WTC11 (cell line): ENCODE measurements around the gene DEXI. TPM values are rescaled to one million over a fixed set of nuclear protein-coding genes. Genes with fewer than 3 reads are reported as not detected.

Source experiments
- ATAC-seq: fragments of 200-7000 bp; cut with Tn5 transposase; 2 replicates; pipeline ENCODE4 v1.10.0; 2021; ENCODE audit warnings: mild to moderate bottlenecking, moderate library complexity
- CTCF ChIA-PET: fragments of 300-600 bp; sonication (Branson Sonifier 250); formaldehyde crosslinking; loops from one replicate; lab custom pipeline; 2021; ENCODE audit warnings: antibody characterized with exemption; lab: Charles Lee
- POLR2A ChIA-PET: fragments of 350-600 bp; sonication (Branson Sonifier 250); formaldehyde crosslinking; loops from one replicate; lab custom pipeline; 2021; ENCODE audit warnings: antibody characterized with exemption; lab: Charles Lee
- DNase-seq: peaks from one replicate; pipeline ENCODE4 v3.0.0; 2021; ENCODE audit warnings: low spot score
- H3K27ac Mint-ChIP-seq: 2 replicates; pipeline ENCODE4 v1.8.0; 2021; ENCODE audit warnings: mixed read lengths
- H3K27me3 Mint-ChIP-seq: 2 replicates; pipeline ENCODE4 v1.8.0; 2021; ENCODE audit warnings: low read depth, mild to moderate bottlenecking, moderate library complexity, mixed read lengths
- H3K36me3 Mint-ChIP-seq: 2 replicates; pipeline ENCODE4 v1.8.0; 2021; ENCODE audit warnings: mixed read lengths
- H3K4me1 Mint-ChIP-seq: 2 replicates; pipeline ENCODE4 v1.8.0; 2022; ENCODE audit warnings: mixed read lengths
- H3K4me3 Mint-ChIP-seq: 2 replicates; pipeline ENCODE4 v1.8.0; 2021; ENCODE audit warnings: mild to moderate bottlenecking, moderate library complexity, mixed read lengths
- H3K9me3 Mint-ChIP-seq: 2 replicates; pipeline ENCODE4 v1.8.0; 2021; ENCODE audit warnings: mixed read lengths
- AFF4 ChIP-seq: sonication (generic); formaldehyde crosslinking; IDR thresholded peaks from 2 replicates; pipeline ENCODE4 v1.8.1; 2023; ENCODE audit warnings: mild to moderate bottlenecking, missing genetic modification reagents, borderline replicate concordance
- ATF3 ChIP-seq: sonication (generic); formaldehyde crosslinking; conservative IDR thresholded peaks from 2 replicates; pipeline ENCODE4 v1.8.1; 2022; ENCODE audit warnings: mild to moderate bottlenecking, missing genetic modification reagents
- CREM ChIP-seq: sonication (generic); formaldehyde crosslinking; IDR thresholded peaks from 2 replicates; pipeline ENCODE4 v1.8.1; 2022; ENCODE audit warnings: mild to moderate bottlenecking, missing genetic modification reagents, moderate library complexity
- E2F1 ChIP-seq: sonication (generic); formaldehyde crosslinking; IDR thresholded peaks from 2 replicates; pipeline ENCODE4 v1.8.0; 2022; ENCODE audit warnings: mild to moderate bottlenecking, missing genetic modification reagents
- FOXJ3 ChIP-seq: sonication (generic); formaldehyde crosslinking; IDR thresholded peaks from 2 replicates; pipeline ENCODE4 v1.9.0; 2021; ENCODE audit warnings: missing genetic modification reagents, mild to moderate bottlenecking, borderline replicate concordance
- JAZF1 ChIP-seq: fragments of 250-450 bp; sonication (Bioruptor Pico); IDR thresholded peaks from 2 replicates; pipeline ENCODE4 v1.9.0; 2021; ENCODE audit warnings: moderate library complexity, mild to moderate bottlenecking, inconsistent platforms
- MLX ChIP-seq: sonication (generic); formaldehyde crosslinking; IDR thresholded peaks from 2 replicates; pipeline ENCODE4 v1.8.1; 2023; ENCODE audit warnings: mild to moderate bottlenecking, missing genetic modification reagents, moderate library complexity
- NFATC4 ChIP-seq: fragments of 250-450 bp; sonication (Bioruptor Pico); IDR thresholded peaks from 2 replicates; pipeline ENCODE4 v1.9.0; 2021; ENCODE audit warnings: mild to moderate bottlenecking
- NFE2L1 ChIP-seq: sonication (generic); formaldehyde crosslinking; IDR thresholded peaks from 2 replicates; pipeline ENCODE4 v1.8.1; 2023; ENCODE audit warnings: missing genetic modification reagents
- NR3C1 ChIP-seq: sonication (generic); formaldehyde crosslinking; conservative IDR thresholded peaks from 2 replicates; pipeline ENCODE4 v1.8.1; 2023; ENCODE audit warnings: low read depth, mild to moderate bottlenecking, missing genetic modification reagents
- TEAD4 ChIP-seq: sonication (generic); formaldehyde crosslinking; IDR thresholded peaks from 2 replicates; pipeline ENCODE4 v1.8.0; 2022; ENCODE audit warnings: mild to moderate bottlenecking, missing genetic modification reagents
- ZBTB21 ChIP-seq: sonication (generic); formaldehyde crosslinking; IDR thresholded peaks from 2 replicates; pipeline ENCODE4 v1.8.1; 2023; ENCODE audit warnings: mild to moderate bottlenecking, missing genetic modification reagents, borderline replicate concordance
- ZNF121 ChIP-seq: sonication (generic); formaldehyde crosslinking; IDR thresholded peaks from 2 replicates; pipeline ENCODE4 v1.8.0; 2023; ENCODE audit warnings: missing genetic modification reagents
- ZNF138 ChIP-seq: sonication (generic); formaldehyde crosslinking; conservative IDR thresholded peaks from 2 replicates; pipeline ENCODE4 v1.8.1; 2022; ENCODE audit warnings: mild to moderate bottlenecking, moderate library complexity, missing genetic modification reagents
- ZNF263 ChIP-seq: sonication (generic); formaldehyde crosslinking; IDR thresholded peaks from 2 replicates; pipeline ENCODE4 v1.8.1; 2022; ENCODE audit warnings: low read depth, mild to moderate bottlenecking, moderate library complexity, missing genetic modification reagents
- ZNF423 ChIP-seq: fragments of 250-450 bp; sonication (Bioruptor Pico); IDR thresholded peaks from 2 replicates; pipeline ENCODE4 v2.1.2; 2022; ENCODE audit warnings: mild to moderate bottlenecking, moderate library complexity
- ZNF425 ChIP-seq: fragments of 250-450 bp; sonication (Bioruptor Pico); conservative IDR thresholded peaks from 2 replicates; pipeline ENCODE4 v1.9.0; 2021; ENCODE audit warnings: mild to moderate bottlenecking
- ZNF512 ChIP-seq: sonication (generic); formaldehyde crosslinking; IDR thresholded peaks from 2 replicates; pipeline ENCODE4 v1.8.1; 2022; ENCODE audit warnings: missing genetic modification reagents, borderline replicate concordance
- total RNA-seq: library from RNA; stranded (reverse); gene quantifications from 3 replicates; pipeline ENCODE4 v1.2.3, GENCODE V29; 2021

The DEXI gene
- total RNA-seq, 1 experiment from 2014 or later, result 33.7 TPM

GRCh38 chr16:10931134-10931533 is 11.1 kb downstream of the DEXI start:
- Mint-ChIP-seq H3K4me3 (no peak overlapping the region), H3K36me3 (peaks cover 13% of the 10 kb centered on the region; the same call in 1 of the 2 replicates), H3K9me3 (no peaks in the 10 kb centered on the region), H3K27ac (no peak overlapping the region), H3K27me3 (no peaks in the 10 kb centered on the region)
- POLR2A ChIA-PET, result no interaction called here
- DNase-seq, result no peak
- no peak for ATAC-seq
- CTCF ChIA-PET, result interaction anchor here (1.0 to 1.8 kb wide), 5 partner anchors 11 to 195 kb away, joined by 3 to 12 read pairs (median 4); partner anchors contain the start of genes DEXI and NUBP1
- no peak for TF ChIP-seq MLX (CRISPR knock-in tag)
- no peak for TF ChIP-seq NFE2L1 (CRISPR knock-in tag)
- no peak for TF ChIP-seq NFATC4 (CRISPR knock-in tag)
- TF ChIP-seq E2F1 (CRISPR knock-in tag), result no peak
- TF ChIP-seq JAZF1 (CRISPR knock-in tag), result no peak
- TF ChIP-seq ZNF423 (CRISPR knock-in tag), result no peak
- TF ChIP-seq ZNF263 (CRISPR knock-in tag), result no peak
- no peak for TF ChIP-seq AFF4 (CRISPR knock-in tag)
- no peak for TF ChIP-seq ZNF425 (CRISPR knock-in tag)
- no peak for TF ChIP-seq CREM (CRISPR knock-in tag)
- no peak for TF ChIP-seq ZBTB21
- TF ChIP-seq ZNF121 (CRISPR knock-in tag), result no peak
- TF ChIP-seq NR3C1 (CRISPR knock-in tag), result no peak
- no peak for TF ChIP-seq ATF3 (CRISPR knock-in tag)
- TF ChIP-seq FOXJ3 (CRISPR knock-in tag), result no peak
- no peak for TF ChIP-seq TEAD4 (CRISPR knock-in tag)
- TF ChIP-seq ZNF512, result no peak
- no peak for TF ChIP-seq ZNF138
- TF ChIP-seq, all 79 proteins: peak for 0
- H3K4me1 Mint-ChIP-seq, result no peaks in the 10 kb centered on the region
